ENCODE results near the gene SMYD3.
"Not testable (repeated sequence)": the region's sequence is repeated elsewhere in the genome, so short reads cannot be mapped to it uniquely, and the experiment has no call there.

The SMYD3 gene

DNA sequence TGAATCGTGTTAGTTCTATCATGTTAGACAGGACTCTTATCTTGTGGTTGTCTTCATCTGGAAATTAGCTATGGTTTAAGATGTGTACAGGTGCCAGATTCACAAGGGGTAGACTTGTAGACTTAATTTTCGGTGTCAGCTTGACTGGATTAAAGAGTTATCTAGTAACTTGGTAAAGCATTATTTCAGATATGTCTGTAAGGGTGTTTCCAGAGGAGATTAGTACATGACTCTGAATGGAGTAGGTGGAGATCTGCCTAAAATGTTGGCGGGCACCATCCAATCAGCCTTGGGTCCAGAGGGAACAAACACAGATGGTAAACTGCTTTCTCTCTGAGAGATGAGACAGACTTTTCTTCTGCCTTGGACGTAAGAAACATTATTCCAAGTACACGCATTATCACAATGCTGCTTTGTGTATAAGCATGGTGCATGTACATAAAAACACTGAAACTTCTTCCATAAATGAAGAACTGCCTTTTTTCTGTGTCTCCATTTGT is 434.6 kb downstream of the SMYD3 start:
- peak overlapping the region; percentile 33; the same call in 1 of the 2 replicates for H3K4me3 ChIP-seq (ENCODE audit: low read length)
- H3K9me3 ChIP-seq (ENCODE audit: control insufficient read depth, insufficient read depth, low read length), result no peaks in the 10 kb centered on the region
- no peaks in the 10 kb centered on the region for H3K27me3 ChIP-seq (ENCODE audit: control insufficient read depth, low read length)
- H3K4me2 ChIP-seq (ENCODE audit: low read length), result peak overlapping the region; percentile 42
- H4K20me1 ChIP-seq (ENCODE audit: control insufficient read depth, insufficient read depth, low read depth, low read length), result no peaks in the 10 kb centered on the region
- no peaks in the 10 kb centered on the region for H3K9me2 ChIP-seq (replicated peaks; ENCODE audit: control insufficient read depth, low read length)
- no peaks in the 10 kb centered on the region for H3K79me2 ChIP-seq (ENCODE audit: control insufficient read depth, low read length)
- H3K27ac ChIP-seq (ENCODE audit: low read depth, low read length), result peak overlapping the region; percentile 50
- TF ChIP-seq EZH2phosphoT487 (IDR thresholded peaks at IDR 0.05; ENCODE audit: borderline replicate concordance, low read length), result no peak
- TF ChIP-seq, protein P1, sequence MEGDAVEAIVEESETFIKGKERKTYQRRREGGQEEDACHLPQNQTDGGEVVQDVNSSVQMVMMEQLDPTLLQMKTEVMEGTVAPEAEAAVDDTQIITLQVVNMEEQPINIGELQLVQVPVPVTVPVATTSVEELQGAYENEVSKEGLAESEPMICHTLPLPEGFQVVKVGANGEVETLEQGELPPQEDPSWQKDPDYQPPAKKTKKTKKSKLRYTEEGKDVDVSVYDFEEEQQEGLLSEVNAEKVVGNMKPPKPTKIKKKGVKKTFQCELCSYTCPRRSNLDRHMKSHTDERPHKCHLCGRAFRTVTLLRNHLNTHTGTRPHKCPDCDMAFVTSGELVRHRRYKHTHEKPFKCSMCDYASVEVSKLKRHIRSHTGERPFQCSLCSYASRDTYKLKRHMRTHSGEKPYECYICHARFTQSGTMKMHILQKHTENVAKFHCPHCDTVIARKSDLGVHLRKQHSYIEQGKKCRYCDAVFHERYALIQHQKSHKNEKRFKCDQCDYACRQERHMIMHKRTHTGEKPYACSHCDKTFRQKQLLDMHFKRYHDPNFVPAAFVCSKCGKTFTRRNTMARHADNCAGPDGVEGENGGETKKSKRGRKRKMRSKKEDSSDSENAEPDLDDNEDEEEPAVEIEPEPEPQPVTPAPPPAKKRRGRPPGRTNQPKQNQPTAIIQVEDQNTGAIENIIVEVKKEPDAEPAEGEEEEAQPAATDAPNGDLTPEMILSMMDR (IDR thresholded peaks at IDR 0.05; ENCODE audit: low read depth, low read length, poor library complexity, severe bottlenecking), result no peak
- H3K4me1 ChIP-seq (ENCODE audit: control insufficient read depth, low read length), result peaks cover 12% of the 10 kb centered on the region
- H3F3A ChIP-seq (ENCODE audit: control insufficient read depth, insufficient read depth), result peaks cover 8% of the 10 kb centered on the region
- H3K36me3 ChIP-seq (ENCODE audit: control insufficient read depth, low read length), result no peaks in the 10 kb centered on the region

DNA sequence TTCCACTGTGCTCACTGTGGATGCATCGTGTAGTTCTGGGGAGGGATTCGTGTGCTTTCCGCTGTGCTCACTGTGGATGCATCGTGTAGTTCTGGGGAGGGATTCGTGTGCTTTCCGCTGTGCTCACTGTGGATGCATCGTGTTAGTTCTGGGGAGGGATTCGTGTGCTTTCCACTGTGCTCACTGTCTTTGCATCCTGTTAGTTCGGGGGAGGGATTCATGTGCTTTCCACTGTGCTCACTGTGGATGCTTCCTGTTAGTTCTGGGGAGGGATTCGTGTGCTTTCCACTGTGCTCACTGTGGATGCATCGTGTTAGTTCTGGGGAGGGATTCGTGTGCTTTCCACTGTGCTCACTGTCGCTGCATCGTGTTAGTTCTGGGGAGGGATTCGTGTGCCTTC is 435.1 kb downstream of the SMYD3 start:
- H3K36me3 ChIP-seq (ENCODE audit: control insufficient read depth, low read length); H3K9me3 ChIP-seq (ENCODE audit: control insufficient read depth, insufficient read depth, low read length); H3F3A ChIP-seq (ENCODE audit: control insufficient read depth, insufficient read depth); H3K27me3 ChIP-seq (ENCODE audit: control insufficient read depth, low read length); H3K79me2 ChIP-seq (ENCODE audit: control insufficient read depth, low read length); H4K20me1 ChIP-seq (ENCODE audit: control insufficient read depth, insufficient read depth, low read depth, low read length); H3K9me2 ChIP-seq (replicated peaks; ENCODE audit: control insufficient read depth, low read length): not testable (repeated sequence)
- peak overlapping the region; percentile 33 for H3K4me3 ChIP-seq (ENCODE audit: low read length)
- H3K27ac ChIP-seq (ENCODE audit: low read depth, low read length), result peak overlapping the region; percentile 50
- H3K4me2 ChIP-seq (ENCODE audit: low read length), result peak overlapping the region; percentile 42
- H3K4me1 ChIP-seq (ENCODE audit: control insufficient read depth, low read length), result peaks cover 12% of the 10 kb centered on the region

DNA sequence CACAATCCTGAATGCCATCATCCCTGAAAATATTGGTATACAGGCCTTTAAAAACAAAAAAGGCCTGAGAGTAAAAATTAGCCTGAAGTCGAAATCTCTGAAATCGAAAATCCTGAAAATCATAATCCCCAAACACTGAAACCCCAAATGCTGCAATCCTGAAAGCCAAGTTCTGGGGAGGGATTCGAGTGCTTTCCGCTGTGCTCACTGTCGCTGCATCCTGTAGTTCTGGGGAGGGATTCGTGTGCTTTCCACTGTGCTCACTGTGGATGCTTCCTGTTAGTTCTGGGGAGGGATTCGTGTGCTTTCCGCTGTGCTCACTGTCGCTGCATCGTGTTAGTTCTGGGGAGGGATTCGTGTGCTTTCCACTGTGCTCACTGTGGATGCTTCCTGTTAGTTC is 435.5 kb downstream of the SMYD3 start:
- H3K9me3 ChIP-seq (ENCODE audit: control insufficient read depth, insufficient read depth, low read length); H3K79me2 ChIP-seq (ENCODE audit: control insufficient read depth, low read length); H3K27me3 ChIP-seq (ENCODE audit: control insufficient read depth, low read length); H3K36me3 ChIP-seq (ENCODE audit: control insufficient read depth, low read length); H3F3A ChIP-seq (ENCODE audit: control insufficient read depth, insufficient read depth); H3K9me2 ChIP-seq (replicated peaks; ENCODE audit: control insufficient read depth, low read length); H4K20me1 ChIP-seq (ENCODE audit: control insufficient read depth, insufficient read depth, low read depth, low read length): not testable (repeated sequence)
- peaks cover 12% of the 10 kb centered on the region for H3K4me1 ChIP-seq (ENCODE audit: control insufficient read depth, low read length)
- peak overlapping the region; percentile 50 for H3K27ac ChIP-seq (ENCODE audit: low read depth, low read length)
- H3K4me3 ChIP-seq (ENCODE audit: low read length), result peak overlapping the region; percentile 34
- H3K4me2 ChIP-seq (ENCODE audit: low read length), result peak overlapping the region; percentile 42

DNA sequence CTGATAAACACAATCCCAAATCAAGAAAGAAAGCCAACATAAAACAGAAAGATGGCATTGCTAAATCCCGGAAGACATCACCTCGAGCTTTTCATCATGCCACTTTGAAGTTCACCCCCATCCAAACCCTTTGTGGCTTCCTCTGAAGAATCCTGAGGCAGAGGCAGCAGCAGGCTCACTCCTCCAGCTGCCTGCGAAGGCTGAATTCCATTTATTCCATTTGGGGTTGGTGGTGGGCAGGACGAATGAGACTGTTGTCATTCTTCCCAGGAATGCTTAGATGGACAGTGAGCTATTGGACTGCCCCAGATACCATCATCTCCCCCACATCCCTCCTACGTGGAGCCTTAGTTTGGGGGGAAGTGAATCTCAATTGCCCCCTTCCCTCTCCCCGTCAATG is 437.5 kb downstream of the SMYD3 start:
- no peaks in the 10 kb centered on the region for H3K9me2 ChIP-seq (replicated peaks; ENCODE audit: control insufficient read depth, low read length)
- H4K20me1 ChIP-seq (ENCODE audit: control insufficient read depth, insufficient read depth, low read depth, low read length), result no peaks in the 10 kb centered on the region
- no peaks in the 10 kb centered on the region for H3K27me3 ChIP-seq (ENCODE audit: control insufficient read depth, low read length)
- no peaks in the 10 kb centered on the region for H3K9me3 ChIP-seq (ENCODE audit: control insufficient read depth, insufficient read depth, low read length)
- no peak for TF ChIP-seq EZH2phosphoT487 (IDR thresholded peaks at IDR 0.05; ENCODE audit: borderline replicate concordance, low read length)
- TF ChIP-seq, protein P1 (IDR thresholded peaks at IDR 0.05; ENCODE audit: low read depth, low read length, poor library complexity, severe bottlenecking), result no peak
- no peak overlapping the region for H3K4me3 ChIP-seq (ENCODE audit: low read length)
- no peak overlapping the region for H3K4me2 ChIP-seq (ENCODE audit: low read length)
- no peaks in the 10 kb centered on the region for H3K36me3 ChIP-seq (ENCODE audit: control insufficient read depth, low read length)
- H3K4me1 ChIP-seq (ENCODE audit: control insufficient read depth, low read length), result peaks cover 12% of the 10 kb centered on the region
- H3K79me2 ChIP-seq (ENCODE audit: control insufficient read depth, low read length), result no peaks in the 10 kb centered on the region
- H3F3A ChIP-seq (ENCODE audit: control insufficient read depth, insufficient read depth), result peaks cover 8% of the 10 kb centered on the region
- H3K27ac ChIP-seq (ENCODE audit: low read depth, low read length), result no peak overlapping the region

Measured in DOHH2 (cell line).